HG03558 (cell line): ENCODE data around the gene ATP2A1.
A peak's percentile ranks its signal among the peaks of the same experiment; 100 is the strongest.
"Not testable (repeated sequence)": the region's sequence is repeated elsewhere in the genome, so short reads cannot be mapped to it uniquely, and the experiment has no call there.

Experiments used
- ATAC-seq: cut with Tn5 transposase; IDR thresholded peaks from one replicate; pipeline ENCODE4 v1.9.1; 2021; ENCODE audit warnings: moderate number of reproducible peaks; ENCODE audit not compliant: unreplicated experiment; ENCODE audit errors: extremely low read depth

Gene ATP2A1

DNA sequence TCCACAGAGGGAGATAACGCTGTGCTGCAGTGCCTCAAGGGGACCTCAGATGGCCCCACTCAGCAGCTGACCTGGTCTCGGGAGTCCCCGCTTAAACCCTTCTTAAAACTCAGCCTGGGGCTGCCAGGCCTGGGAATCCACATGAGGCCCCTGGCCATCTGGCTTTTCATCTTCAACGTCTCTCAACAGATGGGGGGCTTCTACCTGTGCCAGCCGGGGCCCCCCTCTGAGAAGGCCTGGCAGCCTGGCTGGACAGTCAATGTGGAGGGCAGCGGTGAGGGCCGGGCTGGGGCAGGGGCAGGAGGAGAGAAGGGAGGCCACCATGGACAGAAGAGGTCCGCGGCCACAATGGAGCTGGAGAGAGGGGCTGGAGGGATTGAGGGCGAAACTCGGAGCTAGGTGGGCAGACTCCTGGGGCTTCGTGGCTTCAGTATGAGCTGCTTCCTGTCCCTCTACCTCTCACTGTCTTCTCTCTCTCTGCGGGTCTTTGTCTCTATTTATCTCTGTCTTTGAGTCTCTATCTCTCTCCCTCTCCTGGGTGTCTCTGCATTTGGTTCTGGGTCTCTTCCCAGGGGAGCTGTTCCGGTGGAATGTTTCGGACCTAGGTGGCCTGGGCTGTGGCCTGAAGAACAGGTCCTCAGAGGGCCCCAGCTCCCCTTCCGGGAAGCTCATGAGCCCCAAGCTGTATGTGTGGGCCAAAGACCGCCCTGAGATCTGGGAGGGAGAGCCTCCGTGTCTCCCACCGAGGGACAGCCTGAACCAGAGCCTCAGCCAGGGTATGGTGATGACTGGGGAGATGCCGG is 54.3 kb downstream of the ATP2A1 start:
- no peak for ATAC-seq

DNA sequence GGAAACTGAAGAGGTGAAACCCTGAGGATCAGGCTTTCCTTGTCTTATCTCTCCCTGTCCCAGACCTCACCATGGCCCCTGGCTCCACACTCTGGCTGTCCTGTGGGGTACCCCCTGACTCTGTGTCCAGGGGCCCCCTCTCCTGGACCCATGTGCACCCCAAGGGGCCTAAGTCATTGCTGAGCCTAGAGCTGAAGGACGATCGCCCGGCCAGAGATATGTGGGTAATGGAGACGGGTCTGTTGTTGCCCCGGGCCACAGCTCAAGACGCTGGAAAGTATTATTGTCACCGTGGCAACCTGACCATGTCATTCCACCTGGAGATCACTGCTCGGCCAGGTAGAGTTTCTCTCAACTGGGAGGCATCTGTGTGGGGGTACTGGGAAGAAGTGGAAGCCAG is 54.9 kb downstream of the ATP2A1 start:
- ATAC-seq = no peak

GRCh38 chr16:28935346-28935745 is 57.1 kb downstream of the ATP2A1 start:
- no peak for ATAC-seq

DNA sequence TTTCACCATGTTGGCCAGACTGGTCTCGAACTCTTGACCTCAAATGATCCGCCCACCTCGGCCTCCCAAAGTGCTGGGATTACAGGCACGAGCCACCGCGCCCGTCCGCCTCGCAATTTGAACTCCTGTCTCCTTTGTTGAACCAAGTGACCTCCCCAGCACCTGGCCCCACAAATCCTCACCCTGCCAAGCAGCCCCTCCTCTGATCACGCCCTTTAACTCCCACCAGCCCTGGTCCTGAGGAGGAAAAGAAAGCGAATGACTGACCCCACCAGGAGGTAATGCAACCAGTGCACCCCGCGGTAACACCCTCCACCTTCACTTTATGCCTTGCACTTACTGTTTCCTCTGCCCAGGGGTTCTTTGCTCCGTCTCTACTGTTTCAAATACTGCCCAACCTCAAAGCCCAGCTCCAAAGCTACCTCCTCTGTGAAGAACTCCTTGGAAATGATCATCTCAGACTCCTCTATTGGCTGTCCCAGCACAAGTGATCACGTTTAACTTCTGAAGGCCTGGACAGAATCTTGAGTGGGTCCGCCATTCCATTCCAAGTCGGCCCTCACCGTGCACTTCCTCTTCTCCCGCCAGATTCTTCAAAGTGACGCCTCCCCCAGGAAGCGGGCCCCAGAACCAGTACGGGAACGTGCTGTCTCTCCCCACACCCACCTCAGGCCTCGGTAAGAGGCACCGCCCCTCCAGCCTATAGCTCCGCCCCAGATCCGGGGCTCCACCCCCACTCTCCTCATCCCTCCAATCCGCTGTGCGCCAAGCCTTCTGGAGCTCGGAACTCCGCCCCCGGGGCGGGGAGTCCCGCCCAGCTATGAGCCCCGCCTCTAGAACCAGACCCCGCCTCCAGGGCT is 57.9 kb downstream of the ATP2A1 start:
- ATAC-seq = peak; percentile 63

GRCh38 chr16:28936784-28937155 is 58.5 kb downstream of the ATP2A1 start:
- no peak for ATAC-seq

GRCh38 chr16:28937222-28937876 is 59.1 kb downstream of the ATP2A1 start:
- no peak for ATAC-seq

- ATAC-seq = no peak
Observed at GRCh38 chr16:28938721-28939120, 60.4 kb downstream of the ATP2A1 start.

DNA sequence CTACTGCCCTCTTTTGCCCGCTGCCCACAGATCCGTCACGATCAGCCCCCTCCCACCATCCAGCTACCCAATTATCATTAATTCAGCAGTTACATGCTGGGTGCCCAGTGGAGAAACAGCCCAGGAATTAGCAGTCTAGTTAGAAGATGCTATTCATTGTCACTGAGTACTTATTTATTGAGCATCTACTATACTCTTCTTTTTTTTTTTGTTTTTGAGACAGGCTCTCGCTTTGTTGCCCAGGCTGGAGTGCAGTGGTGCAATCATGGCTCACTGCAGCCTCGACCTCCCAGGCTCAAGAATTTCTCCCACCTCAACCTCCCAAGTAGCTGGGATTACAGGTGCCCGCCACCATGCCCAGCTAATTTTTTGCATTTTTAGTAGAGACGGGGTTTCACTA is 61.5 kb downstream of the ATP2A1 start:
- ATAC-seq = not testable (repeated sequence)

- no peak for ATAC-seq
Observed at GRCh38 chr16:28943281-28943680, 65.0 kb downstream of the ATP2A1 start.

DNA sequence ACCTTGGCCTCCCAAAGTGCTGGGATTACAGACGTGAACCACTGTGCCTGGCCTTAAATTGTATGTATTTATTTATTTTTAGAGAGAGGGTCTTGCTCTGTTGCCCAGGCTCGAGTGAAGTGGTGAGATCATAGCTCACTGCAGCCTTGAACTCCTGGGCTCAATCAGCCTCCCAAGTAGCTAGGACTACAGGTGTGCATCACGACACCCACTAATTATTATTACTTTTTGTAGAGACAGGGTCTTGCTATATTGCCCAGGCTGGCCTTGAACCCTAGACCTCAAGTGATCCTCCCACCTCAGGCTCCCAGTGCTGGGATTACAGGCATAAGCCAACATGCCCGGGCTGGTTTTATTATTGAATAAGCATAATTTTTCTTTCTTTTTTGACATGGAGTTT is 68.4 kb downstream of the ATP2A1 start:
- no peak for ATAC-seq

GRCh38 chr16:28950648-28951409 is 72.5 kb downstream of the ATP2A1 start, which contains the start of gene NFATC2IP:
NFATC2IP (plus strand) TSS chr16:28950937; CDS start chr16:28951012, 75 bp downstream.
- peak; percentile 91 for ATAC-seq

GRCh38 chr16:28951410-28951943 is 73.2 kb downstream of the ATP2A1 start:
- ATAC-seq = no peak
